Activated naive CD4-positive, alpha-beta T cell treated with anti-CD3 and anti-CD28 coated beads, Interleukin-2, amount 50 U/mL, for 24 hours (primary cell): ENCODE results near the gene DERL3.

ENCODE experiments used
- H3K27ac Mint-ChIP-seq: one replicate; pipeline ENCODE4 v1.8.0; 2021; ENCODE audit warnings: mild to moderate bottlenecking, mixed read lengths
- H3K27me3 Mint-ChIP-seq: one replicate; pipeline ENCODE4 v1.8.0; 2021; ENCODE audit warnings: mixed read lengths
- H3K36me3 Mint-ChIP-seq: one replicate; pipeline ENCODE4 v1.8.0; 2021; ENCODE audit warnings: mixed read lengths
- H3K4me1 Mint-ChIP-seq: one replicate; pipeline ENCODE4 v1.8.0; 2021; ENCODE audit warnings: mixed read lengths
- H3K4me3 Mint-ChIP-seq: one replicate; pipeline ENCODE4 v1.8.0; 2021; ENCODE audit warnings: mild to moderate bottlenecking, mixed read lengths
- H3K9me3 Mint-ChIP-seq: one replicate; pipeline ENCODE4 v1.8.0; 2021; ENCODE audit warnings: mixed read lengths

Gene DERL3

DNA sequence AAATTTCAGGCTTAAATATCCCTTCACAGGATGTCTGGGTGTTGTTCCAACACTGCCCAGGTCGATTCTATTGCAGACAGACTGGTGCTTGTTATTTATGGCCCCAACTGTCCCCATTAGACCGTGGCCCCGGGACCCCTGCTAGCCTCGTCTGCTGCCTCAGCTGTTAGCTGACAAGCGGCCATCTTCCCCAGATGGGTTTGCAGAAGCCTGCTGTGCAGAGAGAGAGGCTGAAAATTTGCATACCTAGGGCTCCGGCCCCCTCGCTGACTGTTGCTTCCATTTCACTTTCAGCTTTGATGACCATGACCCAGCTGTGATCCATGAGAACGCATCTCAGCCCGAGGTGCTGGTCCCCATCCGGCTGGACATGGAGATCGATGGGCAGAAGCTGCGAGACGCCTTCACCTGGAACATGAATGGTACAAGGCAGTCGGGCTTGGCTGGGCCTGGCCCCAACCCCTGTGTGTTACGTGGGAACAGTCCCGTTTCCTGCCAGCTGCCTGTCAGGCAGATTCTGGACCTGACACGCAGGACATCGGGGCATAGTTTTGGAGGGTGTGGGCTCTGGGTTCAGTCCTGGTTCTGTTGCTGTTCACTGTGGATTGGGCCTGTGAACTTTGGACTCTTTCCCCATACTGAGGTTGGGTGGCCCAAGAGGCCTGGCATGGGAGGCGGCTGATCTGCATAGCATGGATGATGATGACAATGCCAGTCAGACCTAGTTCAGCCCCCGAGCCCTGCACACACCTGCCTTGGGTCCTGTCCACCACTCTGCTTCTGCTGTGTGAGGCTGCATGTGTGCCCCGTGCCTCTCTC, 35.6 kb downstream of the DERL3 start:
- Mint-ChIP-seq H3K27ac (no peak overlapping the region), H3K27me3 (no peaks in the 10 kb centered on the region), H3K36me3 (peaks cover 18% of the 10 kb centered on the region), H3K4me3 (no peak overlapping the region), H3K4me1 (no peaks in the 10 kb centered on the region), H3K9me3 (no peaks in the 10 kb centered on the region)

DNA sequence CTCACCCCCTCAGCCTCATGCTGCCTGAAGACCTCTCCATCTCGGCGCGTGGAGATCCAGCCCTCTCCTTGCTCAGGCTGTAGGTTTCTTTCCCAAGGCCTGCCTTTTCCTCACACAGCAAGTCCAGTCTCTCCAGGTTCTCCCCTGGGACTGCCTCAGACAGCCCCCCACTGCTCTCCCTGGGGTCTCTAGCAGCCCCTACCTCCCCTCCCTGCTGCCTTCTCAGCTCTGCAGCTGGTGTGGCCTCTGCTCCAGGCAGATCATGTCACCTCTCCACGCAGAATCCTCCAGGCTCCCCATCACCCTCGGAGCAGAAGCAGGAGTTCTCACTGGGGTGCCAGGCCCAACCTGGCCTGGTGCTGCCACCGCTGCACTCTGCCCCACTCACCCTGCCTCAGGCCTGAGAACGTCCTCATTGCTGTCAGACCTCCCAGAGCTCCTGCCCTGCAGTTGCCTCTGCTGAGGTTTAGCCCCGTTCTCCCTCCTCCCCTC, 36.9 kb downstream of the DERL3 start:
- no peaks in the 10 kb centered on the region for H3K9me3 Mint-ChIP-seq
- no peak overlapping the region for H3K27ac Mint-ChIP-seq
- H3K36me3 Mint-ChIP-seq, result peaks cover 19% of the 10 kb centered on the region
- H3K4me1 Mint-ChIP-seq, result no peaks in the 10 kb centered on the region
- no peak overlapping the region for H3K4me3 Mint-ChIP-seq
- H3K27me3 Mint-ChIP-seq, result no peaks in the 10 kb centered on the region

- Mint-ChIP-seq H3K27me3 (no peaks in the 10 kb centered on the region), H3K4me3 (no peak overlapping the region), H3K27ac (no peak overlapping the region), H3K36me3 (peaks cover 18% of the 10 kb centered on the region), H3K4me1 (no peaks in the 10 kb centered on the region), H3K9me3 (no peaks in the 10 kb centered on the region)
Observed at GRCh38 chr22:23801238-23801821, 37.5 kb downstream of the DERL3 start.

- no peak overlapping the region for H3K4me3 Mint-ChIP-seq
- no peaks in the 10 kb centered on the region for H3K9me3 Mint-ChIP-seq
- H3K4me1 Mint-ChIP-seq, result no peaks in the 10 kb centered on the region
- H3K27me3 Mint-ChIP-seq, result no peaks in the 10 kb centered on the region
- no peak overlapping the region for H3K27ac Mint-ChIP-seq
- H3K36me3 Mint-ChIP-seq, result peaks cover 19% of the 10 kb centered on the region
Observed at GRCh38 chr22:23800297-23801237, 38.2 kb downstream of the DERL3 start.

DNA sequence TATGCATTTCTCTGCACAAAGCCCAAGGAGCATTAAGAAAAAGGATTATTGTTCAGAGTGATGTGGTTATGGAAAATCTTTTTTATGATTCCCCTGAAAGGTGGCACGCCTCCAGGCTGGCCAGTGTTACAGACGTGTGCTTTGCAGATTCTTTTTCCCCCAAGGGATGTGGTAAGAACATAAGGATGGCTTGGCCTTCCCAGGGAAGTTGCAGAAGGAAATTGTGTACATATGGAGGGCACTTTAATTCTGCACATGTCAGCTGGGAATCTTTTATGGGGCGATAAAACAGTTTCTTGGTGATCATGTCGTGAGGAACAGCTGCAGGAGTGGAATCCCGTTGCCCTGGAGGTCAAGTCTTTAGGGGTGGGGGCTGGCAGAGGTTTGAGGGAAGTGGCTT, 42.3 kb downstream of the DERL3 start:
- H3K36me3 Mint-ChIP-seq, result peaks cover 10% of the 10 kb centered on the region
- H3K4me3 Mint-ChIP-seq, result no peak overlapping the region
- H3K27ac Mint-ChIP-seq, result no peak overlapping the region
- peaks cover 18% of the 10 kb centered on the region for H3K4me1 Mint-ChIP-seq
- no peaks in the 10 kb centered on the region for H3K9me3 Mint-ChIP-seq
- no peaks in the 10 kb centered on the region for H3K27me3 Mint-ChIP-seq

- no peak overlapping the region for H3K27ac Mint-ChIP-seq
- no peaks in the 10 kb centered on the region for H3K27me3 Mint-ChIP-seq
- peaks cover 6% of the 10 kb centered on the region for H3K36me3 Mint-ChIP-seq
- H3K4me3 Mint-ChIP-seq, result no peak overlapping the region
- no peaks in the 10 kb centered on the region for H3K9me3 Mint-ChIP-seq
- peaks cover 32% of the 10 kb centered on the region for H3K4me1 Mint-ChIP-seq
Observed at GRCh38 chr22:23793326-23793725, 45.5 kb downstream of the DERL3 start.

DNA sequence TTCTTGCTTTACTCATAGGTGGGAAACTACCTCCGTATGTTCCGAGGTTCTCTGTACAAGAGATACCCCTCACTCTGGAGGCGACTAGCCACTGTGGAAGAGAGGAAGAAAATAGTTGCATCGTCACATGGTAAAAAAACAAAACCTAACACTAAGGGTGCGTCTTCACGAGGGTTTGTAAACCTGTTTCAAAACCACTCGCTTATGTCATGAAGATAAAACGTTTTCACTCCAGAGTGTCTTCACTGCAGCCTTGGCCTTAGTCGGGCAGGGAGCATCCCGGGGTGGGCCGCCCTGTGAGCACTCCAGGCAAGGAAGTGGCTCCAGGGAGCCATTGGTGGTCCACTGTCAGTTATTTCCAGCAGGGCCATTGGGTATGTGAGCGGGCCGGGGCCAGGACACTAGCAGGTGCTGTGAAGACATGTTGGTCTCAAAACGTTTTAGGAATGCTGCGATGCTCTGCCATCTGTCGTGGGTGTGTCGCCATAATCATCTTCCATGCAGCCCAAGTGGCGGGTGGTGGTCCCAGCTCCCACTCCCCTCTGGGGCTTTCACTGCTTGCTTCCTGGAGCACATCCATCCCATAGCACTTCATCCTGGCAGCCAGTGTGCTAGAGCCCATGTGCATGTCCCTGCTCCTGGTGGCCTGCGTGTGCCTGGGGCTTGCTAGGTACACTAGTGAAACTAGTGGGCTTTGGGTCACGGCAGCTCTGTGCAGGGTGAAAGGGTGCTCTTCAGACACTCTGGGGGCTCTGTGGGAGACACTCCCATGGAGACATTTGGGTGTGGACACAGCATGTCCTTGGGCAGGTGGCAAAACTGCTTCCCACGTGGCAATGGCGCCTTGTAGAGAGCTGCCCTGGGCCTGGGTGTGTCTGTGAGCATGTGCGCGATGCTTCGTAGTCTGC, 46.8 kb downstream of the DERL3 start:
- H3K9me3 Mint-ChIP-seq, result no peaks in the 10 kb centered on the region
- peaks cover 4% of the 10 kb centered on the region for H3K36me3 Mint-ChIP-seq
- no peak overlapping the region for H3K4me3 Mint-ChIP-seq
- H3K27ac Mint-ChIP-seq, result no peak overlapping the region
- H3K4me1 Mint-ChIP-seq, result peaks cover 42% of the 10 kb centered on the region
- H3K27me3 Mint-ChIP-seq, result no peaks in the 10 kb centered on the region

DNA sequence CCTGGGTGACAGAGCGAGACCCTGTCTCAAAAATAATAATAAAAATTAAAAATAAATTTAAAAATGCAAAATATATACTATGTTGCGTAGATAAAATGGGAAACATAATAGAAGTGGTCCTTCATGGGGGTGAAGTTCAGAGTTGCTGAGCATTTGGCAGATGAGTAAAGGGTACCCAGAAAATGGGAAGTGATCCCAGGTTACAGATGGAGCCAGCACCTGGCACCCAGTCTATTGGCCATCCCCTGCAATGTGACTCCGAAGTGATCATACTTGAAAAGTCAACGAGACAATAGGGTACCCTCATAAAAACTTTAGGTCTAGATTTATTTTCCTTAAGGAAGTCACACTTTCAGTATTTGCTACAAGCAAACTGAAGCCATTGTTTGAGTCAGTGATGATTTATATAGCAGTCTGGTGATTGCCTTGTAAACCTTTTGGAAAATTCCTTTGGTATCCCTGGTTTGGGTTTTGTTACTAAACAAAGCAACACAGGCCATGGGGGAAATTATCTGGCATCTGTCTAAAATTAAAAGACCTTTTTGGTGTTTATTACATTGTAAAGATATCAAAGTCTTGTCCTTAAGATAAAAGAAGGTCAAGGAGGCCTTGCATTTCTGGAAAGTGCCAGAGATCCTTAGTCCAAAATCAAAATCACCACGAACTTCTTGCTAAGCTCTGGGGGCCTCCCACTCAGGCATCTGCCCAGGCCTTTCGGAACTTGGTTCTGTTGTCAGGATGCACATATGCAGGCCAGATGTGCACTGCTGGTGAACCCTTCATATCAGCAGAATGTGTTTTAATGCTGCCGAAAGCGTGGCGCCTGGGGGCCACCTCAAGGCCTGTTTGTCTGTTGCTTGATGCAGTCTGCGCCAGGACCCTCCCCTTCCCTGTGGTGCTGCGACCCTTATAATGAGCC, 47.7 kb downstream of the DERL3 start:
- peaks cover 49% of the 10 kb centered on the region for H3K4me1 Mint-ChIP-seq
- H3K36me3 Mint-ChIP-seq, result peaks cover 1% of the 10 kb centered on the region
- no peaks in the 10 kb centered on the region for H3K27me3 Mint-ChIP-seq
- H3K27ac Mint-ChIP-seq, result no peak overlapping the region
- H3K9me3 Mint-ChIP-seq, result no peaks in the 10 kb centered on the region
- no peak overlapping the region for H3K4me3 Mint-ChIP-seq

GRCh38 chr22:23789638-23790037, 49.2 kb downstream of the DERL3 start:
- H3K36me3 Mint-ChIP-seq, result no peaks in the 10 kb centered on the region
- peak overlapping the region; percentile 42 for H3K4me3 Mint-ChIP-seq
- H3K27me3 Mint-ChIP-seq, result no peaks in the 10 kb centered on the region
- no peak overlapping the region for H3K27ac Mint-ChIP-seq
- H3K9me3 Mint-ChIP-seq, result no peaks in the 10 kb centered on the region
- peaks cover 51% of the 10 kb centered on the region for H3K4me1 Mint-ChIP-seq

- H3K27ac Mint-ChIP-seq, result no peak overlapping the region
- H3K27me3 Mint-ChIP-seq, result no peaks in the 10 kb centered on the region
- peak overlapping the region; percentile 8 for H3K4me3 Mint-ChIP-seq
- H3K36me3 Mint-ChIP-seq, result no peaks in the 10 kb centered on the region
- peaks cover 56% of the 10 kb centered on the region for H3K4me1 Mint-ChIP-seq
- H3K9me3 Mint-ChIP-seq, result no peaks in the 10 kb centered on the region
Observed at GRCh38 chr22:23789121-23789520, 49.7 kb downstream of the DERL3 start.

- Mint-ChIP-seq H3K36me3 (no peaks in the 10 kb centered on the region), H3K4me1 (peaks cover 54% of the 10 kb centered on the region), H3K27ac (peak overlapping the region; percentile 79)
Observed at GRCh38 chr22:23787910-23788309, 50.9 kb downstream of the DERL3 start.

DNA sequence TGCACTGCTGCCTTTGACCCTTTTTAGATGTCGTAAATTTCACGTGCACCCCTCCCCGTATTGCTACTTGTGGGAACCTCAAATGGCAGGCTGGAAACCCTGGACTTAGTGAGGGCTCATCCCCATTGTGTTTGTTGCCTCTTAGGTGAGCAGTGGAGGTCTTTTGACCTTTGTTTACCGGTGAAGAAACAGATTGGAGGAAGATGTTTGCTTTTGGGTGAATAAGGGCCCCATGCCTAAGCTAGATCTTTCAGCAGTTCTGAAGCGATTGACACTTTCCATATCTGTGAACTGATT, 51.3 kb downstream of the DERL3 start:
- Mint-ChIP-seq H3K27me3 (no peaks in the 10 kb centered on the region), H3K36me3 (no peaks in the 10 kb centered on the region), H3K4me1 (peaks cover 50% of the 10 kb centered on the region), H3K4me3 (peak overlapping the region; percentile 91), H3K27ac (peak overlapping the region; percentile 79), H3K9me3 (no peaks in the 10 kb centered on the region)

More at GRCh38 chr22:23787910-23788309, 50.9 kb downstream of the DERL3 start:
- Mint-ChIP-seq H3K9me3 (no peaks in the 10 kb centered on the region), H3K4me3 (peak overlapping the region; percentile 91), H3K27me3 (no peaks in the 10 kb centered on the region)

DNA sequence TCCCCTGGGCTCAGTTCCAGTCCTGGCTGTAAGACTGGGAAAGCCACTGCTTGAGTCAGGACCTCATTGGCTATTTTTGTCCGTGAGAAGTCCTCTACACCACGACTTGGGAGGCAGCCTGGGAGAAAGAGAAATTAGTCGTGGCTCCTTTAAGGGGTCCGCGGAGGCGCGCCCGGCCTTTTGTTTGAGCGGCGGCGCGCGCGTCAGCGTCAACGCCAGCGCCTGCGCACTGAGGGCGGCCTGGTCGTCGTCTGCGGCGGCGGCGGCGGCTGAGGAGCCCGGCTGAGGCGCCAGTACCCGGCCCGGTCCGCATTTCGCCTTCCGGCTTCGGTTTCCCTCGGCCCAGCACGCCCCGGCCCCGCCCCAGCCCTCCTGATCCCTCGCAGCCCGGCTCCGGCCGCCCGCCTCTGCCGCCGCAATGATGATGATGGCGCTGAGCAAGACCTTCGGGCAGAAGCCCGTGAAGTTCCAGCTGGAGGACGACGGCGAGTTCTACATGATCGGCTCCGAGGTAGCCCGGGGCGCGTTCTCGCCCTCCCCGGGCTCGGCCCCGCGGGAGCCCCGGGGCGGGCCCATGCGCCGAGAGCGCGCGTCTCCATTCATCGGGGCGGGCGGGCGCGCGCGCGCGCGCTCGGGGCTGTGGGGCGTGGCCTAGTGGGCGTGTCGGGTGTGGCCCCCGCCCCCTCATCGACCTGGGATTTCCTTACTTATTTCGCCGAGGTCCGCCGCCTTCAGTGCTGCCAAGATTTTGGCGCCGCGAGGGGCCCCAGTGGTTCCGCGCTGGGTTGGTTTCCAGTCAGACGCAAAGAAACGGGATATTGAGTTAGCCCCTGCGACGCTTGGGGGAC, 51.8 kb downstream of the DERL3 start, which contains the start of gene SMARCB1:
SMARCB1 (plus strand) TSS at position 215 of the 848 bp plus-strand sequence; CDS start at position 419, 204 bp downstream.
- peak within 1 kb of the TSS; percentile 91 for H3K4me3 Mint-ChIP-seq
- H3K4me1 Mint-ChIP-seq, result peaks cover 44% of the 10 kb centered on the region
- no peaks in the 10 kb centered on the region for H3K27me3 Mint-ChIP-seq
- no peaks in the 10 kb centered on the region for H3K36me3 Mint-ChIP-seq
- H3K9me3 Mint-ChIP-seq, result no peaks in the 10 kb centered on the region
- H3K27ac Mint-ChIP-seq, result peak within 1 kb of the TSS; percentile 96
